ENCODE data around the gene SPOCD1. TPM values are rescaled to one million over a fixed set of nuclear protein-coding genes. Genes with fewer than 3 reads are reported as not detected.

SPOCD1 gene
- total RNA-seq, 4 donors from 2014 or later: 0.48 to 0.80 TPM; not detected in 2

GRCh38 chr1:31747304-31747703 is 68.5 kb downstream of the SPOCD1 start:
- in situ Hi-C loops (cut with MboI; ENCODE audit: low pct_ligation_motif_present in 1 of 4, low pct_unique_long_range_greater_than_20kb in 1 of 4, low sequenced_read_pairs in 3 of 4) (no loop called here), intact Hi-C loops (cut with DNase I; ENCODE audit: low total_unique reads) (loop anchor here (10.0 kb wide), 2 partner anchors 83 to 1973 kb away; no protein-coding TSS in a partner anchor)
- no peaks in the 10 kb centered on the region for H3K9me3 ChIP-seq
- TF ChIP-seq CTCF (IDR thresholded peaks at IDR 0.05) (no peak), POLR2A (IDR thresholded peaks at IDR 0.05) (no peak), EP300 (IDR thresholded peaks at IDR 0.05; ENCODE audit: low read depth) (no peak), POLR2AphosphoS5 (IDR thresholded peaks at IDR 0.05) (no peak)
- peaks cover 0 to 4% (median 2%) of the 10 kb centered on the region in 4 donors for H3K4me1 ChIP-seq
- H3K27ac ChIP-seq: no peak overlapping the region
- H3K4me3 ChIP-seq: no peak overlapping the region
- H3K27me3 ChIP-seq: peaks cover 4% of the 10 kb centered on the region
- no peaks in the 10 kb centered on the region for H3K36me3 ChIP-seq
- 88% methylated on average over 1 of the region's 1 CpG; no CpG with 5 or more reads in 1 of the 2 donors for WGBS, 2 donors (ENCODE audit: low coverage in 1 of 2)
- no peak for DNase-seq

- DNase-seq: no peak
- H3K4me1 ChIP-seq: peaks cover 0 to 4% (median 2%) of the 10 kb centered on the region in 4 donors
- no peak overlapping the region for H3K27ac ChIP-seq
- no peaks in the 10 kb centered on the region for H3K36me3 ChIP-seq
- H3K27me3 ChIP-seq: peaks cover 4% of the 10 kb centered on the region
- no peaks in the 10 kb centered on the region for H3K9me3 ChIP-seq
- WGBS, 2 donors (ENCODE audit: low coverage in 1 of 2): 61 to 76% methylated on average over 2 to 7 of the region's 7 CpGs
- TF ChIP-seq EP300 (IDR thresholded peaks at IDR 0.05; ENCODE audit: low read depth): no peak
- no peak for TF ChIP-seq POLR2A (IDR thresholded peaks at IDR 0.05)
- TF ChIP-seq CTCF (IDR thresholded peaks at IDR 0.05): no peak
- TF ChIP-seq POLR2AphosphoS5 (IDR thresholded peaks at IDR 0.05): no peak
- intact Hi-C loops (cut with DNase I; ENCODE audit: low total_unique reads) (loop anchor here (10.0 kb wide), 2 partner anchors 82 to 1972 kb away; no protein-coding TSS in a partner anchor), in situ Hi-C loops (cut with MboI; ENCODE audit: low pct_ligation_motif_present in 1 of 4, low pct_unique_long_range_greater_than_20kb in 1 of 4, low sequenced_read_pairs in 3 of 4) (no loop called here)
- no peak overlapping the region for H3K4me3 ChIP-seq
Measured at GRCh38 chr1:31746687-31747086, 69.1 kb downstream of the SPOCD1 start.

DNA sequence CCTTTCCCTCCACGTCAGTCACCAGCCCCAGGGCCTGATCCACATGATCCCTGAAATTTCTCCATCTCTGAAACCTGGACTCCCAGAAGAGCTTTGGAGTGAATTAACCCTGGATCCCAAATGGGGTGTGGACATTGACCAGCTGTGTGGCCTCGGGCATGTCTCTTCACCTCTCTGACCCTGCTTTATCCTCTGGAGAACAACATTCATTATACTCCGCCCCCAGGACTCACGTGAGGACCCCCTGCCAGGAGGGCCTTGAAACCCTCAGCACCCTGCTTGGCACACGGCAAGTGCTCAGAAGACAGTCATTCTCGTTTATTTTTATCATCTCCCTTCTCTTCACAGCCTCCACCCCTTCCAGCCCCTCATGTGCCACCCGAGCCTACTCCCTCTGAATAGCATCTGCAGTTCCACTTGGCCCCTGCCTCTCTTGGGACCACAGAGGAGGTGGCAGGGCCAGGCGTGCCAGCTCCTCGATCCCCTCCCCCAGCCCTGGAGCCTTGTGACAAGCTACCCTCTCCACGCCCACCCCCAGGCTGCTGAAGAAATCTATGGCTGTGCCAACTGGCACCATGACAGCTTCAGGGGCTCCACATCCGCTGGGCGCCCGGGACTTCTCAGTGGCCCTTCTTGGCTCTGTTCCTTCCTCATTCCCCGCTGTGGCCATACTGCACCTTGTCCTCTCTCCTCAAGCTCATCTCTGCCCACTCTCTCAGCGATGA is 69.7 kb downstream of the SPOCD1 start:
- in situ Hi-C loops (cut with MboI; ENCODE audit: low pct_ligation_motif_present in 1 of 4, low pct_unique_long_range_greater_than_20kb in 1 of 4, low sequenced_read_pairs in 3 of 4) (no loop called here), intact Hi-C loops (cut with DNase I; ENCODE audit: low total_unique reads) (loop anchor here (10.0 kb wide), 2 partner anchors 81 to 1971 kb away; no protein-coding TSS in a partner anchor)
- TF ChIP-seq CTCF (IDR thresholded peaks at IDR 0.05) (peak in 1 of 5 experiments; percentile 3), POLR2A (IDR thresholded peaks at IDR 0.05) (no peak), EP300 (IDR thresholded peaks at IDR 0.05; ENCODE audit: low read depth) (no peak)
- Histone ChIP-seq H3K27ac (no peak overlapping the region), H3K9me3 (no peaks in the 10 kb centered on the region), H3K4me3 (no peak overlapping the region), H3K36me3 (no peaks in the 10 kb centered on the region), H3K27me3 (peaks cover 4% of the 10 kb centered on the region), H3K4me1 (peaks cover 0 to 3% (median 2%) of the 10 kb centered on the region in 4 donors)
- 61 to 68% methylated on average over 2 to 15 of the region's 15 CpGs for WGBS, 2 donors (ENCODE audit: low coverage in 1 of 2)
- DNase-seq: no peak

GRCh38 chr1:31745096-31745945 is 70.5 kb downstream of the SPOCD1 start:
- H3K36me3 ChIP-seq: no peaks in the 10 kb centered on the region
- peaks cover 4% of the 10 kb centered on the region for H3K27me3 ChIP-seq
- TF ChIP-seq EP300 (IDR thresholded peaks at IDR 0.05; ENCODE audit: low read depth) (no peak), CTCF (IDR thresholded peaks at IDR 0.05) (peak; percentile 58 to 71 (median 67))
- H3K9me3 ChIP-seq: no peaks in the 10 kb centered on the region
- no peaks in the 10 kb centered on the region for H3K4me1 ChIP-seq
- WGBS, 2 donors (ENCODE audit: low coverage in 1 of 2): 57% methylated on average over 3 of the region's 4 CpGs; no CpG with 5 or more reads in 1 of the 2 donors
- DNase-seq: peak; percentile 78
- in situ Hi-C loops (cut with MboI; ENCODE audit: low pct_ligation_motif_present in 1 of 4, low pct_unique_long_range_greater_than_20kb in 1 of 4, low sequenced_read_pairs in 3 of 4): no loop called here
- H3K4me3 ChIP-seq: no peak overlapping the region
- H3K27ac ChIP-seq: peak overlapping the region in 1 of 4 donors; percentile 21
- intact Hi-C loops (cut with DNase I; ENCODE audit: low total_unique reads): loop anchor here (10.0 kb wide), 2 partner anchors 81 to 1971 kb away; no protein-coding TSS in a partner anchor

Data from transverse colon (tissue), 4 donors.